Neural progenitor cell (in vitro differentiated cells): ENCODE results near the gene POLN.

ENCODE experiments used
- CTCF ChIP-seq: fragments of 200-600 bp; sonication (generic); IDR thresholded peaks from 2 replicates; pipeline ENCODE4 v1.5.1; 2017; ENCODE audit warnings: antibody characterized with exemption, mild to moderate bottlenecking
- EZH2phosphoT487 ChIP-seq: fragments of 200-600 bp; sonication (generic); IDR thresholded peaks from 2 replicates; pipeline ENCODE4 v1.6.1; 2017; ENCODE audit warnings: antibody characterized with exemption

- no peak for TF ChIP-seq EZH2phosphoT487
- no peak for TF ChIP-seq CTCF
These were observed 171.9 kb downstream of the POLN start for GRCh38 chr4:2069986-2070385.
